Stimulated activated CD4-positive, alpha-beta T cell treated with anti-CD3 and anti-CD28 coated beads, Interleukin-4, amount 100 ng/mL, for 48 hours (primary cell): ENCODE results near the gene PDE8A.
"Not testable (repeated sequence)": the region's sequence is repeated elsewhere in the genome, so short reads cannot be mapped to it uniquely, and the experiment has no call there.

ENCODE experiments used
- DNase-seq, 2 donors: peaks; one replicate each; pipeline ENCODE4 v3.0.0-alpha.2; 2020; ENCODE audit warnings: low read depth in 2 of 2

Gene PDE8A

GRCh38 chr15:85129881-85130280, 148.2 kb downstream of the PDE8A start:
- DNase-seq: no peak

GRCh38 chr15:85131915-85132314, 150.3 kb downstream of the PDE8A start:
- DNase-seq: no peak

GRCh38 chr15:85133709-85134108, 152.1 kb downstream of the PDE8A start:
- DNase-seq: no peak

DNA sequence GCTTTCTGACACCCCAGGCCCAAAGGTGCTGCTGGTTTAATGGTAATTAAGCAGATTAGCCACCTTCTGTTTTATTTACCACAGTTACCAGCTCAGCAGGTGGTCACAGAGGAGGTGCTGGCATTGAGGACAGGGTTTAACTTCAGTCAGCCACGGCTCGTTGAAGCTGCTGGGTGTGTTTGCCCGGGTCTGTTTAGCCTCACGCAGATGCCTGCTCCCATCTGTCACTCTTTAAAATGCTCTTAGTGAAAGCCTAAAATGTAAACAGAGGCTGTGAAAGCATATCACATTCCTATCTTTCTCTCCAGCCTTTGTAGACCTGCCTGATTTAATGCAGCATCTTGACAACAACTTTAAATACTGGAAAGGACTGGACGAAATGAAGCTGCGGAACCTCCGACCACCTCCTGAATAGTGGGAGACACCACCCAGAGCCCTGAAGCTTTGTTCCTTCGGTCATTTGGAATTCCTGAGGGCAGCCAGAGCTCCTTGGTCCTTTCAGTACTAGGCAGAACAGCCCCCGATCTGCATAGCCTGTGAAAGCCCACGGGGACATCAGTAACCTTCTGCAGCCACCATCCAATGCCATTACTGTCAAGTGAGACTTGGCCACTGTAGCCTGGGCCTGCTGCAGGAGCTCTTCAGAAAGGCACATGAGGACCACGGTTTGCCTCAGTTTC, 156.0 kb downstream of the PDE8A start:
- no peak for DNase-seq

GRCh38 chr15:85139391-85139790, 157.7 kb downstream of the PDE8A start:
- DNase-seq: no peak

- DNase-seq: no peak
Measured at GRCh38 chr15:85141726-85142125, 160.1 kb downstream of the PDE8A start.

DNA sequence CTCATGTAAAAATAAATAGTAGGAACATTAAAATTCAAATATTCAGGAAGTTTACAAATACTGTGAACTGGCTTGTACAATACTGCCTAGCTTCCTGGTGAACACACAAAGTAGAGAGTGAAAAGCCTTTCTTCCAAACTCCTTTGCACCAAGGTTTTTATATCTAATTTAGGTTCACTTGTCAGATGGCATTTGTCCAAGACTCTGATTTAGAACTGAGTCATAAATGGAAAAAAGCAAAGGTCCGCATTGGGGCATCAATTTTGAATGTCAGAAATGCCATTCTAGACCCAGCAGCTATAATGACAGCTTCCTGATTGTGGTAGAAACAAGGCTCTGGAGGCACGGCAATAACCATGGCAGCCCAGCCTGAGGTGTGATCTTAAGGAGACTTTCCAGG, 160.7 kb downstream of the PDE8A start:
- DNase-seq: no peak

DNA sequence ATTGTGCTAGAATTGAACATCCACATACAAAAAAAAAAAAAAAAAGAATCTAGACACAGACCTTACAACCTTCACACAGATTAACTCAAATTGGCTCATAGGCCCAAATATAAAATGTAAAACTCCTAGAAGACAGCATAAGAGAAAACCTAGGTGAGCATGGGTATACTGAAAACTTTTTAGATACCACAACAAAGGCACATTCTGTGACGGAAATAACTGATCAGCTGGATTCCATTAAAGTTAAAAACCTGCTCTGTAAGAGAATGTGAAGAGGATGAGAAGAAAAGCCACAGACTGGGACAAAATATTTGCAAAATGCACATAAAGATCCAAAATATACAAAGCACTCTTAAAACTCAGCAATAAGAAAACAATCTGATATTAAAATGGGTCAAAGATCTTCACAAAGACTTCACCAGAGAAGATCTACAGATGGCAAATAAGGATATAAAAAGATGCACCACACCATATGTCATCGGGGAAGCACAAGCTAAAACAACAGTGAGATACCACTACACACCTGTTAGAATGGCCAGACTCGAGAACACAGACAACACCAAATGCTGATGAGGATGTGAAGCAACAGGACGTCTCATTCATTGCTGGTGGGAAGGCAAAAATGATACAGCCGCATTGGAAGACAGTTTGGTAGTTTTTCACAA, 167.9 kb downstream of the PDE8A start:
- DNase-seq: no peak

DNA sequence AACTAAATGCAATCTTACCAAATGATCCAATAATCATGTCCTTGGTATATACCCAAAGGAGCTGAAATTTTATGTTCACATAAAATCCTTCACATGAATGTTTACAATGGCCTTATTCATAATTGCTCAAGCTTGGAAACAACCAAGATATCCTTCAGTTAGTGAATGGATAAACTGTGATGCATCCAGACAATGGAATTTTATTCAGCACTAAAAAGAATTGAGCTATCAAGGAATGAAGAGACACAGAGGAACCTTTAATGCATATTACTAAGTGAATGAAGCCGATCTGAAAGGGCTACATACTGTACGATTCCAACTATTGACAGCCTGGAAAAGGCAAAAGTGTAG, 168.4 kb downstream of the PDE8A start:
- no peak for DNase-seq

- no peak for DNase-seq
Measured at GRCh38 chr15:85151145-85151544, 169.5 kb downstream of the PDE8A start.

DNA sequence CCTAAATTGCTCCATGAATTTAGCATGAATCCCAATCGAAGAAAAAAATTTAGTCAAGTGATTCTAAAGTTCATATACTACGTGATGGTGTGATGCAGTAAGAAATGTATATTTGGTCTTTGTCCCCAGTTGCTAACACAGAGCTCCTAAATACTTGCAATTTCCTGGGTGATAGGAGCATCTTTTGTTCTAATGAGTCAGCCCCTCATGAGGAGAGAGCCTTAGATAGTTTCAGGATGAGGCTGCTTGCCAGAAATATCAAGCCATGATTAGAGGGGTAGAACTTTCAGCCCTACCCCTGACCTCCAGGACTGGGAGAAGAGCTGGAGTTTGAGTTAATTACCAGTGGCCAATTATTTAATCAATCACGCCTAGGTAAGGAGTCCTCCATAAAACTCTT, 170.2 kb downstream of the PDE8A start:
- no peak for DNase-seq

DNA sequence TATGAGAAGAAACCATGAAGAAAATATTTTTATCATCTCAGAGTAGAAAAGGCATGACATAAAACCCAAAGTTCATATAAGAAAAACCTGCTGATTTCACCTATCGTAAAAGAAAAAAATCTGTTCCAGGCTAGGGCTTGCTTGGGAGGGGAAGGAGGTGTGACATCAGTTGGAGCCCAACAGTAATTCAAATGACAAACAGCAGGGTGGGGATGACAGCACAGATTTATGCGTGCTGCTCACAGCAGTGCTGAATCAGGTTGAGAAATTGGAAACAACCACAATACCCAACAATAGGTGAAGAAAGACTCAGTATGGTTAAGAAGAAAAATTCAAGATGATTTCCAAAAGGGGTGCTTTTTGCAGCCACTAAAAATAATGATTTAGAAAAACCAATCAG, 172.4 kb downstream of the PDE8A start:
- no peak for DNase-seq

DNA sequence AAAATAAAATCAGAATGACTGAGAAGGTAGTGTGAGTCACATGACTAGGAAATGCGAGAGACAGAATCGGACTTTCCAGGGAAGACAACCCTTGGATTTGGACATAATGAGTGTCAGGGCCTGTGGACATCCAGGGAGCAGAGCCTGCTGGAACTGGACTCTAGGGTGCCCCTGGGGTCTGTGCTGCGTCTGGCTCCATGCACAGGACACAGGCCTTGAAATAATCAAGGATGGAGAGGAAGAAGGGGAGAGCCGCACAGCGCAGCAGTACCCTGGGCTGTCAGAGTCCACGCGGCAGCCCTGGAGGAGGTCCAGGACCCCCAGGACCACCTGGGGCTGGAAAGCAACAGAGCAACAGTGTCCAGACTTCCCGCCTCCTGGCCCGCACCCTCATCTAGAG, 173.7 kb downstream of the PDE8A start:
- DNase-seq: no peak

- no peak for DNase-seq
Measured at GRCh38 chr15:85155857-85156256, 174.2 kb downstream of the PDE8A start.

GRCh38 chr15:85157344-85157743, 175.7 kb downstream of the PDE8A start:
- no peak for DNase-seq

- no peak for DNase-seq
Measured at GRCh38 chr15:85162237-85162636, 180.6 kb downstream of the PDE8A start.

- DNase-seq: no peak
Measured at GRCh38 chr15:85164841-85165466, 183.3 kb downstream of the PDE8A start.

GRCh38 chr15:85167568-85167967, 185.9 kb downstream of the PDE8A start:
- no peak for DNase-seq

DNA sequence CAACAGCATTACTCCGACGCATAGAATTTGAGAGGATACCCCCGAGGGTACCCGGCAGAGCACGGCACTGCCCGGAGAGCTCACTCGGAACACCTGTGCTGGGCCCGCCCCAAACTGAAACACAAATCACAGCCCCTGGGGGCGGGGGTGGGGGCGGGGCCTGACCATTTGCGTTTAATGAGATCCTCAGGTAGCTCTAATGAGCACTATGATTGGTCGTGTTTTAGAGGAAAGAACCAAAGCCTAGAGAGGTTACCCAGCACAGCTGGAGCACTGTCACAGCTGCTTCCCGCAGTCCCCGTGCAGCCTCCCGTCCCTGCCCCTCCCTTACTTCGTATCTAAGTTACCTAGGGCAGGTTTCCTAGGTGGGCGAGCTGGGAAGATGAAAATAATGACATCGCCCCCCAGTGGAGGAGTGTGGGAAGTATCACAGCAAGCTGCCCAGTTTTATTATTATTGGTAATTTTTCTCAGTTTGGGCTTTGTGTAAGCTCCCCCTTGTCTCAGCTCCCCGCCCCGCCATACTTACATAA, 187.1 kb downstream of the PDE8A start:
- peak in 1 of 2 donors; percentile 41 for DNase-seq

DNA sequence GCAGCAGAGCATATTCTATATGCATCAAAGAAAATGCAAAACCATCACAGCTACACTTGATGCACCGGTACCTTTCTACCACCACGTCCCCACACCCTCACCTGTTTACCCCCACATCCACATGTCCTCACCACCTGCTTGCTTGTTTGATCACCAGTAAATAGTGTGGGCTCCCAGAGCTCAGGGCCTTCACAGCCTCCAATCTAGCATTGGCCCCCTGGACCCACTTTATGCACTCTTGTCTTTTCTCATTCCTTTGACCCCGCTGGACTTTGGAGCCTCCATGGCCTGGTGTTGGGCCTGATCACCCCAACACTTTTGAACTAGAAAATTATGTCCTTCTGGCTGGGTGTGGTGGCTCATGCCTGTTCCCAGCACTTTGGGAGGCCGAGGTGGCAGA, 190.1 kb downstream of the PDE8A start:
- no peak for DNase-seq

DNA sequence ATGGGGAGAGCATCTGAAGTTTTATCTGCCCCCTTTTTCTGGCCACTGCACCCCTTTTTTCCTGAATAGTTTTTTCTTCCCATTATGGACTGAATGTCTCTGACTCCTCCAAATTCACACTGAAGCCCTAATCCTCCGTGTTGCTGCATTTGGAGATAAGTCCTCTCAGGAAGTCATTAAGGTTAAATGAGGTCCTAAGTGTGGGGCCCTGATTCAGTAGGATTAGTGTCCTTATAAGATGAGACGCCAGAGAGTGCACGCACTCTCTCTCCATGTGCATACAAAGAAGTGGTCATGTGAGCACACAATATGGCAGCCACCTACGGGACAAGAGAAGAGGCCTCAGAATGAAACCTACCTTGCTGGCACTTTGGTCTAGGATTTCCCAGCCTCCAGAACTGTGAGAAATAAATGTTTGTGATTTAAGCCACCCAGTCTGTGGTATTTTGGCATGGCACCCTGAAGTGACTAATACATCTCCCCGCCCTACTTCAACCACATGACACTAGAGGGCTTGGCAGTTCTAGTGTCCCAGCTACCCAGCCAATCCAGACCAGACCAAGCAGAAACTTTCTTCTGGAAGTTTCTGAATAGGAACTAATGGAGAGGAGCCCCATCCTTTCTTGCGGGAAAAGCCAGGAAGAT, 191.3 kb downstream of the PDE8A start:
- DNase-seq: no peak

DNA sequence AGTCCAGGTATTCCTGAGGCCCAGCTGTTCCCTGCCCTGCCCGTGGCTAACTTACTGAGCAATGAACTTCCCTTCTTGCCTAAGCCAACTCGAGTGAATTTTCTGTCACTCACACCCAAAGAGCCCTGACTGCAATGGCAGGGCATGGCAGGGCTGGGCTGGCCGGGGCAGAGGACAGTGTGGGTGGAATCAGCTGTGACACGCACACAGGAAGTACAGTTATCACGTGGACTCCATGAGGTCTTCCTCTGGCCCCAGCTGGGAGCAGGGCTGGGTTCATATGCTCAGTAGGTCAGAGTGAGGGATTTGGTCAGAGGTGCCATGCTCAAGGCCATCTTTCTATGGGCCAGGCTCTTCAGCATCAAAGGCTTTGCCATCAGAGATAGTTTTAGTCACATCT, 192.0 kb downstream of the PDE8A start:
- not testable (repeated sequence) for DNase-seq

DNA sequence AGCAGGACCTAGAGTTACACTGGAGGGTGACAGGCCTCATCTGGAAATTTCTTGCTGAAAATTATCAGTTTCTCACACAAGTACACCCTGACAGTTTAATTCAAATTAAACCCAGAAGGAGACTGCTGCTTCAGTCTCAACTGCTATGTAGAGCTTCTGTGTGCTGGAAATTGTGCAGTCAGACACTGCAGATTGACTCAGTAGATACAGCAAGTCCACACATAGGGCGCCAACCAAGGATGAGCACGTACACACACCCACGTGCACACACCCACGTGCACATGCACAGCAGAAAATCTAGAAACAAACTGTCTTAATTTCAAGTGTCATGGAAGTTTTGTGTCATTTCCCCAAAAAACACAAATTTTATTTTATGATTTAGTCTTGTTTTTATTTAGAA, 192.9 kb downstream of the PDE8A start:
- no peak for DNase-seq
